OCI-LY1 (cell line): ENCODE measurements around the gene DYNC2H1.

ENCODE experiments used
- EZH2 ChIP-seq: fragments of 200-600 bp; sonication (generic), shearing (Covaris generic); IDR thresholded peaks from 2 replicates; pipeline ENCODE4 v1.8.0; 2017; ENCODE audit warnings: borderline replicate concordance, mixed run types, mild to moderate bottlenecking, antibody characterized with exemption, low read length, moderate library complexity, mixed read lengths
- TF ChIP-seq, protein P1 (sequence below): fragments of 200-600 bp; sonication (generic), shearing (Covaris generic); IDR thresholded peaks from 2 replicates; pipeline ENCODE4 v1.5.1; 2017; ENCODE audit warnings: mild to moderate bottlenecking, antibody characterized with exemption, low read length, moderate library complexity, mixed read lengths

DNA sequence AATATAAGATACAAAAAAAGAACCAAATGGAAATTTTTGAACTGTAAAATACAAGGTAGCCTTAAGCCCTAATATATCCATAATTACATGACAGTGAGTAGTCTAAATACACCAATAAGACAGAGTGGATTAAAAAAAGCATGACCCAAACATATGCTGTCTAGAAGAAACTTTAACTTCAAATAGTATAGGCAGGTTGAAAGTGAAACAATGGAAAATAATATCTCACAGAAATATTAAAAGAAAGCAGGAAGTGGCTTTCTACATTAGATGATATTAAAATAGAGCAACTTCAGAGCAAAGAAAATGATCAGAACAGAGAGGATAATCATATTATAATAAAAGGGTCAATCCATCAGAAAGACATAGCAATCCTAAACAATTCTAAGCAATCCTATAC is 39.1 kb upstream of the DYNC2H1 start:
- TF ChIP-seq, protein P1, sequence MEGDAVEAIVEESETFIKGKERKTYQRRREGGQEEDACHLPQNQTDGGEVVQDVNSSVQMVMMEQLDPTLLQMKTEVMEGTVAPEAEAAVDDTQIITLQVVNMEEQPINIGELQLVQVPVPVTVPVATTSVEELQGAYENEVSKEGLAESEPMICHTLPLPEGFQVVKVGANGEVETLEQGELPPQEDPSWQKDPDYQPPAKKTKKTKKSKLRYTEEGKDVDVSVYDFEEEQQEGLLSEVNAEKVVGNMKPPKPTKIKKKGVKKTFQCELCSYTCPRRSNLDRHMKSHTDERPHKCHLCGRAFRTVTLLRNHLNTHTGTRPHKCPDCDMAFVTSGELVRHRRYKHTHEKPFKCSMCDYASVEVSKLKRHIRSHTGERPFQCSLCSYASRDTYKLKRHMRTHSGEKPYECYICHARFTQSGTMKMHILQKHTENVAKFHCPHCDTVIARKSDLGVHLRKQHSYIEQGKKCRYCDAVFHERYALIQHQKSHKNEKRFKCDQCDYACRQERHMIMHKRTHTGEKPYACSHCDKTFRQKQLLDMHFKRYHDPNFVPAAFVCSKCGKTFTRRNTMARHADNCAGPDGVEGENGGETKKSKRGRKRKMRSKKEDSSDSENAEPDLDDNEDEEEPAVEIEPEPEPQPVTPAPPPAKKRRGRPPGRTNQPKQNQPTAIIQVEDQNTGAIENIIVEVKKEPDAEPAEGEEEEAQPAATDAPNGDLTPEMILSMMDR, result no peak
- no peak for TF ChIP-seq EZH2
